Placental epithelial cell (primary cell): ENCODE data around the gene COL9A2. TPM values are rescaled to one million over a fixed set of nuclear protein-coding genes. Genes with fewer than 3 reads are reported as not detected.

Experiments used
- total RNA-seq: library from RNA; depleted of rRNA; stranded (reverse); fragments of >200 nt; gene quantifications from 2 replicates; pipeline ENCODE4 v1.2.3, GENCODE V29; 2012

COL9A2 gene
- 1.6 and 4.1 TPM in 2 replicates for total RNA-seq

DNA sequence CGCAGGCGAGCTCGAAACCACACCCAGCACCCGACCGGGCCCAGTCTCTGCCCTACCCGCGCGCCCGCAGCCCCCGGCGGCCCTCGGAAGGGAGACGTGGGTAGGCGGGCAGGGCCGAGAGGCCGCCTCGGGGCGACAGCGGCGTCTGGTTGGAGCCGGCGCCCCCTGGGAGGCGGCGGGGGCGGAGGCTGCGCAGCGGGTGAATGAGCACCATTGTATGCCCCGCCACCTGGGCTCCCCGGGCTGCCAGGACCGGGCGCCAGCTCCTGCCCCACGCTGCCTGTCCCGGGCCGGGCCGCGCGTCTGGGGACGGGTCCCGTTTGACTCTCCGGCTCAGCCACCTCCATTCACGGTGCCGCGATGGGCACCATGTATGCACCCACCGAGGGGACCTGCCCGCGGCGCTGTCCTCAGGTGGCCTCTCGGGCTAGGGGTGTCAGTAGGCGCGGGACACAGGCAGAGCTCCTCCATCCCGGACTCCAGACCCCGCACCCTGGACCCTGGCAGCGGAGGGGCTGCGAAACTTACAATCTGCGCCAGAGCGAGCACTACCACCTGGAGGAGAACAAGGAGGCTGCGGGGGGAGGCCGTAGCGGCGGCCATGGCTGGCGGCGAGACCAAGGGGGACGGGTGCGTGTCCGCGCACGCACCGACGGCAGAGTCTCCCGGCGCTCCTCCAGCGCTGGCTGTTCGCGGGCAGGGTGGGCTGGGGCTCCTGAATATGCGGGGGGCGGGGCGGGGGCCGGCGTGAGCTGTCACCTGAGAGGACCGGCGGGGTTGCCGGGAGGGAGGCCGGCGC, at the start of gene COL9A2:
TSS of gene COL9A2 (minus strand) at position 692 of the 799 bp plus-strand sequence. CDS start at position 603, 89 bp downstream.

DNA sequence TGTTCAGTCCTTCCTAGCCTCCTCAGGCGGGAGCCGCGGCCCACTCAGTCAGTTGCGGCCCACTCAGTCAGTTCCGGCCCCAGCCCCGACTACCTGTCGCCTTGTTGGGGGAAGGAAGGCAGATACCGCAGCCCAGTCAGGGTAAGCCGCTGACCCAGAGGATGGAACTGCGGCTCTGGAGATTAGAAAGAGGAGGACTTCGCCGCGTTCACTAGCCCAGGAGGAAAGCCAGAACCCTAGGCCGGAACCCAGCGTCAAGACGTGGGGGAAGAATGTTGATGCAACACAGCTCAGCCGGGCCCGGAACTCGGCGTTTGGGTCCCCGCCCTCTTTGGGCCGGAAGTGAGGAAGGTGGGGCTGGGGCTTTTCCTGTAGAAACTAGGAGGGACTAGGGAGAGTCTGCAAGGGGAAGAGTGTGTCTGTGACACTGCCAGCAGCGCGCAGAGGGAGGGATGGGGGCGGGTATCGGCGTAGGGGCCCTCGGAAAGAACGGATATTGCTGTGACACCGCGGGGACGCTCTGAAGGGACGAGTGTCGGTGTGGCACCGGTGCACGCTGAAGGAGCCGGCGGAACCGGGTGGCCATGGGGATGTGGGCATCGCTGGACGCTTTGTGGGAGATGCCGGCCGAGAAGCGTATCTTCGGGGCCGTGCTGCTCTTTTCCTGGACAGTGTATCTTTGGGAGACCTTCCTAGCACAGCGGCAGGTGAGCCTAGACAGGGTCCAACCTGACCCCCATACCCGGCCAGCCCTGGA, 59.2 kb downstream of the COL9A2 start, which contains the start of gene ZMPSTE24:
TSS of gene ZMPSTE24 (plus strand) at position 549 of the 757 bp plus-strand sequence. CDS start at position 585, 36 bp downstream.

Other genes starting within 250 kb of the COL9A2 start
- 17.3 and 38.2 TPM in 2 replicates for gene PPT1, start 220.0 kb downstream of the COL9A2 start, total RNA-seq
- gene RLF, start 155.9 kb downstream of the COL9A2 start, total RNA-seq, result 21.6 and 27.1 TPM in 2 replicates
- not detected in 2 replicates for gene TMCO2, start 69.3 kb downstream of the COL9A2 start, total RNA-seq
- gene ZMPSTE24, start 59.0 kb downstream of the COL9A2 start, total RNA-seq, result 22.8 and 57.2 TPM in 2 replicates
- 6.7 and 13.2 TPM in 2 replicates for gene SMAP2, start 56.4 kb upstream of the COL9A2 start, total RNA-seq
- gene ZFP69B, start 133.2 kb upstream of the COL9A2 start, total RNA-seq, result 2.7 and 4.1 TPM in 2 replicates
- gene ZFP69, start 160.0 kb upstream of the COL9A2 start, total RNA-seq, result 3.4 and 4.7 TPM in 2 replicates
- 7.5 and 11.8 TPM in 2 replicates for gene EXO5, start 191.5 kb upstream of the COL9A2 start, total RNA-seq
- gene ZNF684, start 214.4 kb upstream of the COL9A2 start, total RNA-seq, result 3.0 and 4.7 TPM in 2 replicates